ENCODE data around the gene ATP1A3. TPM values are rescaled to one million over a fixed set of nuclear protein-coding genes. Genes with fewer than 3 reads are reported as not detected.
"Not testable (repeated sequence)": the region's sequence is repeated elsewhere in the genome, so short reads cannot be mapped to it uniquely, and the experiment has no call there.

Gene ATP1A3
- total and polyA plus RNA-seq, 4 donors = 0.09 to 0.40 (median 0.13) TPM

GRCh38 chr19:41994994-41995958 is 1.2 kb upstream of the ATP1A3 start:
- H3K9ac ChIP-seq (ENCODE audit: insufficient read depth in 1 of 2, low read length in 2 of 2) = no peak overlapping the region
- TF ChIP-seq CTCF (IDR thresholded peaks at IDR 0.05; ENCODE audit: control extremely low read depth, extremely low read depth) = no peak
- DNase-seq (no peak), ATAC-seq (ENCODE audit: insufficient read depth, low FRiP score) (no peak)
- H3K27me3 ChIP-seq (ENCODE audit: control insufficient read depth in 3 of 3, insufficient read depth in 3 of 3, low read length in 2 of 3) = peaks cover 8 to 64% (median 46%) of the 10 kb centered on the region in 3 donors
- H3K36me3 ChIP-seq (ENCODE audit: control insufficient read depth in 4 of 4, insufficient read depth in 4 of 4, low read length in 4 of 4) = no peaks in the 10 kb centered on the region
- H3K4me3 ChIP-seq = no peak overlapping the region
- peaks cover 0 to 6% (median 0%) of the 10 kb centered on the region in 4 donors for H3K9me3 ChIP-seq (ENCODE audit: control insufficient read depth in 4 of 4, insufficient read depth in 3 of 4, low read length in 3 of 4)
- WGBS, 2 donors = 82 to 84% methylated on average over 19 of the region's 19 CpGs
- no peak overlapping the region for H3K27ac ChIP-seq (ENCODE audit: low read depth in 1 of 2, low read length in 1 of 2)
- H3K4me1 ChIP-seq (ENCODE audit: control insufficient read depth in 5 of 5, insufficient read depth in 5 of 5, low read length in 5 of 5) = peaks cover 0 to 6% (median 0%) of the 10 kb centered on the region in 5 donors

GRCh38 chr19:41994521-41994971 is 516 bp upstream of the ATP1A3 start:
- 26 to 30% methylated on average over 13 of the region's 13 CpGs for WGBS, 2 donors
- H3K36me3 ChIP-seq (ENCODE audit: control insufficient read depth in 4 of 4, insufficient read depth in 4 of 4, low read length in 4 of 4) = no peaks in the 10 kb centered on the region
- no peak for TF ChIP-seq CTCF (IDR thresholded peaks at IDR 0.05; ENCODE audit: control extremely low read depth, extremely low read depth)
- DNase-seq (no peak), ATAC-seq (ENCODE audit: insufficient read depth, low FRiP score) (no peak)
- no peak overlapping the region for H3K27ac ChIP-seq (ENCODE audit: low read depth in 1 of 2, low read length in 1 of 2)
- H3K4me1 ChIP-seq (ENCODE audit: control insufficient read depth in 5 of 5, insufficient read depth in 5 of 5, low read length in 5 of 5) = peaks cover 0 to 6% (median 0%) of the 10 kb centered on the region in 5 donors
- peaks cover 4 to 62% (median 39%) of the 10 kb centered on the region in 3 donors for H3K27me3 ChIP-seq (ENCODE audit: control insufficient read depth in 3 of 3, insufficient read depth in 3 of 3, low read length in 2 of 3)
- peaks cover 0 to 6% (median 0%) of the 10 kb centered on the region in 4 donors for H3K9me3 ChIP-seq (ENCODE audit: control insufficient read depth in 4 of 4, insufficient read depth in 3 of 4, low read length in 3 of 4)
- H3K4me3 ChIP-seq = no peak overlapping the region
- H3K9ac ChIP-seq (ENCODE audit: insufficient read depth in 1 of 2, low read length in 2 of 2) = no peak overlapping the region

GRCh38 chr19:41991925-41992569 is 2.0 kb downstream of the ATP1A3 start:
- not testable (repeated sequence) for ATAC-seq (ENCODE audit: insufficient read depth, low FRiP score); H3K4me3 ChIP-seq; H3K36me3 ChIP-seq (ENCODE audit: control insufficient read depth in 4 of 4, insufficient read depth in 4 of 4, low read length in 4 of 4); DNase-seq; H3K4me1 ChIP-seq (ENCODE audit: control insufficient read depth in 5 of 5, insufficient read depth in 5 of 5, low read length in 5 of 5); H3K9ac ChIP-seq (ENCODE audit: insufficient read depth in 1 of 2, low read length in 2 of 2); H3K9me3 ChIP-seq (ENCODE audit: control insufficient read depth in 4 of 4, insufficient read depth in 3 of 4, low read length in 3 of 4)
- H3K27ac ChIP-seq (ENCODE audit: low read depth in 1 of 2, low read length in 1 of 2) = peak overlapping the region in 1 of 2 donors; percentile 45
- 75 to 94% methylated on average over 11 of the region's 11 CpGs for WGBS, 2 donors
- peaks cover 4 to 45% (median 31%) of the 10 kb centered on the region in 3 donors for H3K27me3 ChIP-seq (ENCODE audit: control insufficient read depth in 3 of 3, insufficient read depth in 3 of 3, low read length in 2 of 3)

GRCh38 chr19:41991025-41991424 is 3.0 kb downstream of the ATP1A3 start:
- H3K27ac ChIP-seq (ENCODE audit: low read depth in 1 of 2, low read length in 1 of 2) = peak overlapping the region in 1 of 2 donors; percentile 45
- TF ChIP-seq CTCF (IDR thresholded peaks at IDR 0.05; ENCODE audit: control extremely low read depth, extremely low read depth) = no peak
- no peaks in the 10 kb centered on the region for H3K36me3 ChIP-seq (ENCODE audit: control insufficient read depth in 4 of 4, insufficient read depth in 4 of 4, low read length in 4 of 4)
- H3K4me3 ChIP-seq = no peak overlapping the region
- 44 to 64% methylated on average over 15 of the region's 15 CpGs for WGBS, 2 donors
- ATAC-seq (ENCODE audit: insufficient read depth, low FRiP score) (no peak), DNase-seq (no peak)
- no peak overlapping the region for H3K9ac ChIP-seq (ENCODE audit: insufficient read depth in 1 of 2, low read length in 2 of 2)
- peaks cover 0 to 6% (median 0%) of the 10 kb centered on the region in 5 donors for H3K4me1 ChIP-seq (ENCODE audit: control insufficient read depth in 5 of 5, insufficient read depth in 5 of 5, low read length in 5 of 5)
- peaks cover 4 to 36% (median 27%) of the 10 kb centered on the region in 3 donors for H3K27me3 ChIP-seq (ENCODE audit: control insufficient read depth in 3 of 3, insufficient read depth in 3 of 3, low read length in 2 of 3)
- peaks cover 0 to 6% (median 0%) of the 10 kb centered on the region in 4 donors for H3K9me3 ChIP-seq (ENCODE audit: control insufficient read depth in 4 of 4, insufficient read depth in 3 of 4, low read length in 3 of 4)

Data from lung (tissue), 12 donors.